HG03460 (cell line): Measurements from ENCODE around the gene GRID2.

Source experiments
- ATAC-seq: cut with Tn5 transposase; IDR thresholded peaks from one replicate; pipeline ENCODE4 v1.9.1; 2021; ENCODE audit not compliant: unreplicated experiment

The GRID2 gene

GRCh38 chr4:93178279-93178678, 874.5 kb downstream of the GRID2 start:
- ATAC-seq = no peak

GRCh38 chr4:93179044-93179443, 875.3 kb downstream of the GRID2 start:
- ATAC-seq = no peak

- ATAC-seq = no peak
Measured at GRCh38 chr4:93182722-93183121, 879.0 kb downstream of the GRID2 start.

- no peak for ATAC-seq
Measured at GRCh38 chr4:93183576-93183975, 879.8 kb downstream of the GRID2 start.

- no peak for ATAC-seq
Measured at GRCh38 chr4:93184053-93184452, 880.3 kb downstream of the GRID2 start.

- no peak for ATAC-seq
Measured at GRCh38 chr4:93186846-93187245, 883.1 kb downstream of the GRID2 start.

- no peak for ATAC-seq
Measured at GRCh38 chr4:93187466-93187865, 883.7 kb downstream of the GRID2 start.

- ATAC-seq = no peak
Measured at GRCh38 chr4:93187892-93188291, 884.1 kb downstream of the GRID2 start.

- ATAC-seq = no peak
Measured at GRCh38 chr4:93199492-93199891, 895.7 kb downstream of the GRID2 start.

GRCh38 chr4:93201471-93202096, 897.8 kb downstream of the GRID2 start:
- ATAC-seq = no peak

- no peak for ATAC-seq
Measured at GRCh38 chr4:93203708-93204107, 899.9 kb downstream of the GRID2 start.

- no peak for ATAC-seq
Measured at GRCh38 chr4:93212250-93212649, 908.5 kb downstream of the GRID2 start.

- no peak for ATAC-seq
Measured at GRCh38 chr4:93216646-93217045, 912.9 kb downstream of the GRID2 start.

GRCh38 chr4:93217431-93217830, 913.7 kb downstream of the GRID2 start:
- ATAC-seq = no peak

GRCh38 chr4:93221771-93222170, 918.0 kb downstream of the GRID2 start:
- ATAC-seq = no peak

GRCh38 chr4:93228021-93228420, 924.3 kb downstream of the GRID2 start:
- ATAC-seq = no peak

GRCh38 chr4:93232883-93233282, 929.1 kb downstream of the GRID2 start:
- no peak for ATAC-seq

- ATAC-seq = no peak
Measured at GRCh38 chr4:93237521-93237920, 933.8 kb downstream of the GRID2 start.

- ATAC-seq = no peak
Measured at GRCh38 chr4:93243262-93243661, 939.5 kb downstream of the GRID2 start.

- no peak for ATAC-seq
Measured at GRCh38 chr4:93261207-93261606, 957.4 kb downstream of the GRID2 start.

- ATAC-seq = no peak
Measured at GRCh38 chr4:93263166-93263565, 959.4 kb downstream of the GRID2 start.

GRCh38 chr4:93267747-93268146, 964.0 kb downstream of the GRID2 start:
- no peak for ATAC-seq

- ATAC-seq = no peak
Measured at GRCh38 chr4:93285346-93285745, 981.6 kb downstream of the GRID2 start.
